ENCODE data around the gene KCND2.

- TF ChIP-seq CTCF (conservative IDR thresholded peaks at IDR 0.05) (no peak), EZH2 (IDR thresholded peaks at IDR 0.05; ENCODE audit: low read depth) (no peak)
Observed at GRCh38 chr7:120742372-120742771, 469.4 kb downstream of the KCND2 start.
